Astrocyte (in vitro differentiated cells and primary cell): ENCODE results near the gene AARS2.

Experiments
- CTCF ChIP-seq: IDR thresholded peaks from 2 replicates; pipeline ENCODE4 v1.5.1; 2011; ENCODE audit warnings: low read depth, mild to moderate bottlenecking, inconsistent platforms, low read length, moderate library complexity; ENCODE audit not compliant: insufficient read depth
- EZH2 ChIP-seq: IDR thresholded peaks from 2 replicates; pipeline ENCODE4 v1.6.1; 2012; ENCODE audit warnings: mild to moderate bottlenecking, low read length, inconsistent platforms; ENCODE audit not compliant: insufficient read depth

- TF ChIP-seq CTCF, result no peak
- no peak for TF ChIP-seq EZH2
Observed at GRCh38 chr6:44291841-44292240, 21.3 kb downstream of the AARS2 start.
